ENCODE data around the gene ALOX5AP. TPM values are rescaled to one million over a fixed set of nuclear protein-coding genes. Genes with fewer than 3 reads are reported as not detected.

Gene ALOX5AP
- total and polyA plus RNA-seq, 4 donors: 3.5 to 6.7 (median 4.1) TPM

DNA sequence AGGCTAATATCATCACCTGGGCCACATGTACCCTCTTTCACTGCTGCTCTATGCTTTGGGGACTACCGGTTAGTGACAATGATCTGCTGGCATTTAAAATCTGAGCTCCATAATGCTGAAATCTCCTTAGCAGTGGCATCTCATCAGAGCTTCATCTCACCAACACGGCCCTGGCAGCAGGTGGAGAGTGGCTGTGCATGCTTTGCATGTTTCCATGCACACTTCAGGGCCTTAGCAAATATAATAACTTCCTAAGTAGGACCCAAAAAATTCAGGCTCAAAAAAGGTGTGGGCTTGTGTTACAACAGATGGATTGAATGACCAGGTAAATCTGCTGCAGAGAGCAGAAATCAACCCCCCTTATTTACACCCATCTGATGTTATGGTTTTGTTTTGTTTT lies 55.2 kb downstream of the ALOX5AP start:
- H3K27ac ChIP-seq (ENCODE audit: low read depth in 1 of 2, low read length in 2 of 2): no peak overlapping the region
- H3K9ac ChIP-seq (ENCODE audit: low read depth in 1 of 2, low read length in 2 of 2): no peak overlapping the region
- TF ChIP-seq FOXA1 (IDR thresholded peaks at IDR 0.05) (no peak), HNF4A (conservative IDR thresholded peaks at IDR 0.05) (no peak), GABPA (IDR thresholded peaks at IDR 0.05 in 1 of 2, conservative IDR thresholded peaks at IDR 0.05 in 1 of 2) (no peak), SP1 (IDR thresholded peaks at IDR 0.05) (no peak), RAD21 (IDR thresholded peaks at IDR 0.05) (no peak), EGR1 (IDR thresholded peaks at IDR 0.05; ENCODE audit: low read depth in 2 of 2) (no peak), TAF1 (conservative IDR thresholded peaks at IDR 0.05) (no peak), NR2F2 (IDR thresholded peaks at IDR 0.05) (no peak), YY1 (IDR thresholded peaks at IDR 0.05) (no peak), RXRA (IDR thresholded peaks at IDR 0.05) (no peak), HNF4G (IDR thresholded peaks at IDR 0.05) (no peak), FOXA2 (IDR thresholded peaks at IDR 0.05) (no peak), JUND (IDR thresholded peaks at IDR 0.05) (no peak)
- TF ChIP-seq, protein P1, sequence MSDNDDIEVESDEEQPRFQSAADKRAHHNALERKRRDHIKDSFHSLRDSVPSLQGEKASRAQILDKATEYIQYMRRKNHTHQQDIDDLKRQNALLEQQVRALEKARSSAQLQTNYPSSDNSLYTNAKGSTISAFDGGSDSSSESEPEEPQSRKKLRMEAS (IDR thresholded peaks at IDR 0.05): no peak
- TF ChIP-seq, protein P2, sequence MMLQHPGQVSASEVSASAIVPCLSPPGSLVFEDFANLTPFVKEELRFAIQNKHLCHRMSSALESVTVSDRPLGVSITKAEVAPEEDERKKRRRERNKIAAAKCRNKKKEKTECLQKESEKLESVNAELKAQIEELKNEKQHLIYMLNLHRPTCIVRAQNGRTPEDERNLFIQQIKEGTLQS (IDR thresholded peaks at IDR 0.05): no peak
- TF ChIP-seq, protein P3, sequence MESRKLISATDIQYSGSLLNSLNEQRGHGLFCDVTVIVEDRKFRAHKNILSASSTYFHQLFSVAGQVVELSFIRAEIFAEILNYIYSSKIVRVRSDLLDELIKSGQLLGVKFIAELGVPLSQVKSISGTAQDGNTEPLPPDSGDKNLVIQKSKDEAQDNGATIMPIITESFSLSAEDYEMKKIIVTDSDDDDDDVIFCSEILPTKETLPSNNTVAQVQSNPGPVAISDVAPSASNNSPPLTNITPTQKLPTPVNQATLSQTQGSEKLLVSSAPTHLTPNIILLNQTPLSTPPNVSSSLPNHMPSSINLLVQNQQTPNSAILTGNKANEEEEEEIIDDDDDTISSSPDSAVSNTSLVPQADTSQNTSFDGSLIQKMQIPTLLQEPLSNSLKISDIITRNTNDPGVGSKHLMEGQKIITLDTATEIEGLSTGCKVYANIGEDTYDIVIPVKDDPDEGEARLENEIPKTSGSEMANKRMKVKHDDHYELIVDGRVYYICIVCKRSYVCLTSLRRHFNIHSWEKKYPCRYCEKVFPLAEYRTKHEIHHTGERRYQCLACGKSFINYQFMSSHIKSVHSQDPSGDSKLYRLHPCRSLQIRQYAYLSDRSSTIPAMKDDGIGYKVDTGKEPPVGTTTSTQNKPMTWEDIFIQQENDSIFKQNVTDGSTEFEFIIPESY (IDR thresholded peaks at IDR 0.05): no peak
- TF ChIP-seq, protein P4, sequence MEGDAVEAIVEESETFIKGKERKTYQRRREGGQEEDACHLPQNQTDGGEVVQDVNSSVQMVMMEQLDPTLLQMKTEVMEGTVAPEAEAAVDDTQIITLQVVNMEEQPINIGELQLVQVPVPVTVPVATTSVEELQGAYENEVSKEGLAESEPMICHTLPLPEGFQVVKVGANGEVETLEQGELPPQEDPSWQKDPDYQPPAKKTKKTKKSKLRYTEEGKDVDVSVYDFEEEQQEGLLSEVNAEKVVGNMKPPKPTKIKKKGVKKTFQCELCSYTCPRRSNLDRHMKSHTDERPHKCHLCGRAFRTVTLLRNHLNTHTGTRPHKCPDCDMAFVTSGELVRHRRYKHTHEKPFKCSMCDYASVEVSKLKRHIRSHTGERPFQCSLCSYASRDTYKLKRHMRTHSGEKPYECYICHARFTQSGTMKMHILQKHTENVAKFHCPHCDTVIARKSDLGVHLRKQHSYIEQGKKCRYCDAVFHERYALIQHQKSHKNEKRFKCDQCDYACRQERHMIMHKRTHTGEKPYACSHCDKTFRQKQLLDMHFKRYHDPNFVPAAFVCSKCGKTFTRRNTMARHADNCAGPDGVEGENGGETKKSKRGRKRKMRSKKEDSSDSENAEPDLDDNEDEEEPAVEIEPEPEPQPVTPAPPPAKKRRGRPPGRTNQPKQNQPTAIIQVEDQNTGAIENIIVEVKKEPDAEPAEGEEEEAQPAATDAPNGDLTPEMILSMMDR (IDR thresholded peaks at IDR 0.05; ENCODE audit: low read depth, low read length, missing input control): no peak
- TF ChIP-seq, protein P5, sequence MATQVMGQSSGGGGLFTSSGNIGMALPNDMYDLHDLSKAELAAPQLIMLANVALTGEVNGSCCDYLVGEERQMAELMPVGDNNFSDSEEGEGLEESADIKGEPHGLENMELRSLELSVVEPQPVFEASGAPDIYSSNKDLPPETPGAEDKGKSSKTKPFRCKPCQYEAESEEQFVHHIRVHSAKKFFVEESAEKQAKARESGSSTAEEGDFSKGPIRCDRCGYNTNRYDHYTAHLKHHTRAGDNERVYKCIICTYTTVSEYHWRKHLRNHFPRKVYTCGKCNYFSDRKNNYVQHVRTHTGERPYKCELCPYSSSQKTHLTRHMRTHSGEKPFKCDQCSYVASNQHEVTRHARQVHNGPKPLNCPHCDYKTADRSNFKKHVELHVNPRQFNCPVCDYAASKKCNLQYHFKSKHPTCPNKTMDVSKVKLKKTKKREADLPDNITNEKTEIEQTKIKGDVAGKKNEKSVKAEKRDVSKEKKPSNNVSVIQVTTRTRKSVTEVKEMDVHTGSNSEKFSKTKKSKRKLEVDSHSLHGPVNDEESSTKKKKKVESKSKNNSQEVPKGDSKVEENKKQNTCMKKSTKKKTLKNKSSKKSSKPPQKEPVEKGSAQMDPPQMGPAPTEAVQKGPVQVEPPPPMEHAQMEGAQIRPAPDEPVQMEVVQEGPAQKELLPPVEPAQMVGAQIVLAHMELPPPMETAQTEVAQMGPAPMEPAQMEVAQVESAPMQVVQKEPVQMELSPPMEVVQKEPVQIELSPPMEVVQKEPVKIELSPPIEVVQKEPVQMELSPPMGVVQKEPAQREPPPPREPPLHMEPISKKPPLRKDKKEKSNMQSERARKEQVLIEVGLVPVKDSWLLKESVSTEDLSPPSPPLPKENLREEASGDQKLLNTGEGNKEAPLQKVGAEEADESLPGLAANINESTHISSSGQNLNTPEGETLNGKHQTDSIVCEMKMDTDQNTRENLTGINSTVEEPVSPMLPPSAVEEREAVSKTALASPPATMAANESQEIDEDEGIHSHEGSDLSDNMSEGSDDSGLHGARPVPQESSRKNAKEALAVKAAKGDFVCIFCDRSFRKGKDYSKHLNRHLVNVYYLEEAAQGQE (IDR thresholded peaks at IDR 0.05): no peak
- DNase-seq (ENCODE audit: low spot score): no peak
- H3K4me3 ChIP-seq (ENCODE audit: low read depth in 1 of 3, low read length in 3 of 3): no peak overlapping the region
- H3K9me3 ChIP-seq (ENCODE audit: control insufficient read depth in 4 of 4, low read length in 3 of 4): no peaks in the 10 kb centered on the region
- peaks cover 0 to 7% (median 2%) of the 10 kb centered on the region in 4 donors for H3K4me1 ChIP-seq (ENCODE audit: control insufficient read depth in 4 of 4, insufficient read depth in 4 of 4, low read length in 3 of 4)
- H3K36me3 ChIP-seq (ENCODE audit: control insufficient read depth in 4 of 4, insufficient read depth in 3 of 4, low read depth in 1 of 4, low read length in 3 of 4): no peaks in the 10 kb centered on the region
- WGBS: 96% methylated on average over 2 of the region's 2 CpGs
- H3K27me3 ChIP-seq (ENCODE audit: control insufficient read depth in 4 of 4, insufficient read depth in 4 of 4, low read length in 3 of 4): no peaks in the 10 kb centered on the region

All from liver (tissue), 9 donors.